ENCODE measurements around the gene ZNF621. TPM values are rescaled to one million over a fixed set of nuclear protein-coding genes. Genes with fewer than 3 reads are reported as not detected.

ZNF621 gene
- total RNA-seq, 1 experiment from 2014 or later, result 20.0 TPM

GRCh38 chr3:40476478-40477470 lies 48.0 kb upstream of the ZNF621 start, which contains the start of gene ZNF619 (continued):
- TF ChIP-seq ZNF423 (CRISPR knock-in tag; IDR thresholded peaks at IDR 0.05) (no peak), GTF2I (CRISPR knock-in tag; conservative IDR thresholded peaks at IDR 0.05) (no peak), ATF2 (CRISPR knock-in tag; IDR thresholded peaks at IDR 0.05; ENCODE audit: borderline replicate concordance, low read depth) (no peak), TEAD1 (CRISPR knock-in tag; IDR thresholded peaks at IDR 0.05) (no peak), ZNF121 (CRISPR knock-in tag; IDR thresholded peaks at IDR 0.05) (no peak), HMGXB4 (CRISPR knock-in tag; IDR thresholded peaks at IDR 0.05) (no peak; the same call in 1 of the 2 replicates), ZNF425 (CRISPR knock-in tag; conservative IDR thresholded peaks at IDR 0.05) (no peak), ATF3 (CRISPR knock-in tag; conservative IDR thresholded peaks at IDR 0.05) (no peak), ESRRA (CRISPR knock-in tag; IDR thresholded peaks at IDR 0.05; ENCODE audit: borderline replicate concordance) (0 out of 2 replicates have a peak, but pooled peaks have one; percentile 24), NR2C2 (CRISPR knock-in tag; IDR thresholded peaks at IDR 0.05) (no peak), SP1 (CRISPR knock-in tag; conservative IDR thresholded peaks at IDR 0.05) (no peak), USF2 (CRISPR knock-in tag; IDR thresholded peaks at IDR 0.05) (no peak), ZNF317 (CRISPR knock-in tag; IDR thresholded peaks at IDR 0.05; ENCODE audit: borderline replicate concordance, low read depth) (no peak), ARID4B (CRISPR knock-in tag; IDR thresholded peaks at IDR 0.05; ENCODE audit: borderline replicate concordance) (no peak), CTCF (IDR thresholded peaks at IDR 0.05) (no peak), ETV6 (CRISPR knock-in tag; IDR thresholded peaks at IDR 0.05) (no peak), MYBL2 (CRISPR knock-in tag; IDR thresholded peaks at IDR 0.05) (peak; percentile 33; the same call in 1 of the 2 replicates), CDX4 (CRISPR knock-in tag; IDR thresholded peaks at IDR 0.05; ENCODE audit: borderline replicate concordance) (no peak), IRF1 (CRISPR knock-in tag; IDR thresholded peaks at IDR 0.05) (no peak), NR1H2 (CRISPR knock-in tag; IDR thresholded peaks at IDR 0.05) (no peak), JAZF1 (CRISPR knock-in tag; IDR thresholded peaks at IDR 0.05) (no peak)
